GM18858 (cell line): ENCODE data around the gene PPP2R3A.

Experiments used
- ATAC-seq: cut with Tn5 transposase; IDR thresholded peaks from one replicate; pipeline ENCODE4 v1.9.1; 2021; ENCODE audit not compliant: unreplicated experiment

The PPP2R3A gene

DNA sequence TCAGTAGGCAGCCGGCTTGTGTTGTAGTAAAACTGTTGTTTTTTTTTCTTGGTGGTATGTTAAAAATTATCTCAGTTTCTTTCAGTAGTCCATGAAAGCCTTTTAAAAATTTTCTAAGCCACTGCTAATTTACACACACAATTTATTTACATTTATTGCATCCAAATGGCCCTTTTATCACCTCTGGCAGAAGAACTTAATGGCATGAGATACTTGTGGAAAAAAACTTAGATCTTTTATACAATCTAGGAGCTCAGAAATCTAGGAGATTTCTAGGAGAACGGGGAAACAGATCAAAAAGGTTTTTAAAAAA, 1.4 kb downstream of the PPP2R3A start:
- no peak for ATAC-seq

DNA sequence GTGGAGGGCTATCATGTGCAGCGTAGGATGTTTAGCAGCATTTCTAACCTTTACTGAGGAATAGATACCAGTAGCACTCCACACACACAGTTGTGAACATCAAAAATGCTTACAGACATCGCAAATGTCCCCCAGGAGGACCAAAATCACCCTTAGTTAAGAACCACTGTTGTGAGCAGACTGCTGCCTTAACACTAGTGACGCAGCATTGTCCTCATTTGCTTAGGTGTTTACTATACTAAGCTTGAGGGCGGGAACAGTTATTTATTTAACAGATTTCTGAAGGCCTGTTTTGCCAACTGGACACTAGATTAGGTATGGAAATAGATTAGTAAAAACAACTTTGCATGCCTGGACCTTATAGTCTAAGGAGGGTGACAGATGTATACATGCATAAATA, 2.3 kb downstream of the PPP2R3A start:
- no peak for ATAC-seq

DNA sequence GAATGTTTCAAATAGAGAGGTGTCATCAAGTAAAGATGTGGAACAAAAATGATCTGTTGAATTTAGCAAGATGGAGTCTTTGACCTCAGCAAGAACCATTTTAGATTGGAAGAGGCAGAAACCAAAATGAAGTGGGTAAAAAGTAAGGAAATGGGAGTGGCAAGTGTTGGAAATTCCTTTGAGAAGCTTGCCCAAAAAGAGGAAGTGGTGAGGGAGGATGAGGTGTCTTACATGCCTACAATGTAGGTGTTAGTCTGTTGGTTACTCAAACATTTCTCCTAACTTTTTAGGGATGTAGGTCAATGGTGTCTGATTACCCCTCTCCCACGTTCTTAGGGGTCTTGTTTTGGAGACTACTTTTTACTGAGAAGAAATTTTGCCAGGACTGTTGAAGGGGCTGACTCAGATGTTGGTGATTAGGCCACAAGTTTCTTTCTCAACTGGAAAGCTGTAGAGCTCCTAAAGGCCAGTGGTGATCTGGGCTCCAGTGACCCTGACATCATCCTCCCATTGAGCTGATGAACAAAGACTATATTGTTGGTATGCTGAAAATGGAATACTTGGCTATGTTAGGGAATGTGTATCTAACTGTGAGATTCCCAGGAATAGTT, 5.1 kb downstream of the PPP2R3A start:
- ATAC-seq: no peak

DNA sequence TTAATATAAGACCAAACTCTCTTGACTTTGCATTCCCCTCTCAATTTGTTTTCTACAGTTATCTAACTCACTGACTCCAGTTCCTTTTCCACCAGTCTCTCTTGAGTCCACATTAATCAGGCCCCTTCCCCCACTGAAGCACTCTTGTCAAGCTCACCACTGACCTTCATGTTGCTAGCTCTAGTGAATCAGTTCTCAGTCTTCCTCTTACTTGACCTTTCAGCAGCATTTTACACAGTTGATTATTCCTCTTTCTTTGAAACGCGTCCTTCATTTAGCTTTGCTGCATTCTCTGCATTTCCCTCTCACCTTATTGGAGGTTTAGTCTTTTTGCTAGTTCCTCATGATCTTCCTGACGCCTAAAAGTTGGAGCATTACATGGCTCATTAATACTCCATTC, 8.3 kb downstream of the PPP2R3A start:
- ATAC-seq: no peak

DNA sequence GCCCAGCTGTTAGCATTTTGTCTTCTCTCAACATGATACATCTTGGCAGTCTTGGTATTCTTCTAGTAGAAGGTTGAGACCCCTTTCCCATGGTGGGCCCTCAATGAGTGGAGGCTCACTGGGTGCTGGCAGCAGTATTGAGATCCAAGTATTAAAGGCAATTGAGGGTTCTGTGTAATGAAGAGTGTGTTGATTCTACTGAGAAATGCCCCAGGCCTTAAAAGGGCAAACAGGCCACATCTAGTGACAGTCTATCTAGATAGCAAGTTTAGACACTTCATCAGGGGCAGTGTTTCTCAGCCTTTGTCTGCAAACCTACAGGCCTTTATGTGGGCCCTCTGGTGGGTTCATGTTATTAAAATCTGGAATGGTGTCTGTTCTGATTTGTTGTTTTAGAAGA, 9.5 kb downstream of the PPP2R3A start:
- ATAC-seq: no peak

DNA sequence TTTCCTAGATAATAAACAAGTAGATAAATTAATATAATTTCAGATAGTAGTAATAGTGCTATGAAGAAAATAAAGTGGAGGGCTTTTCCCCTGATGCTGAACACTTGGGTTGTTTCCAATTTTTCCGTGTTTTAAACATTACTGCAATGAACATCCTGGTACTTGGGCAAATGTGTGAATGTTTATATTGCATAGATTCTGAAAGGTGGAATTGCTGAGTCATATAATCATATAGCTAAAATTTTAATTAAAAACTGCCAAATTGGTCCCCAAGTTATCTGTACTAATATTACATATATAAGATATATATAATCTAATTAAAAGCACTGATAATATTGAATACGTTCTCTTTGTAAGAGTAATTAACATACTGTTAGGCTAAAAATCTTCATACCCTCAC, 10.0 kb downstream of the PPP2R3A start:
- no peak for ATAC-seq

DNA sequence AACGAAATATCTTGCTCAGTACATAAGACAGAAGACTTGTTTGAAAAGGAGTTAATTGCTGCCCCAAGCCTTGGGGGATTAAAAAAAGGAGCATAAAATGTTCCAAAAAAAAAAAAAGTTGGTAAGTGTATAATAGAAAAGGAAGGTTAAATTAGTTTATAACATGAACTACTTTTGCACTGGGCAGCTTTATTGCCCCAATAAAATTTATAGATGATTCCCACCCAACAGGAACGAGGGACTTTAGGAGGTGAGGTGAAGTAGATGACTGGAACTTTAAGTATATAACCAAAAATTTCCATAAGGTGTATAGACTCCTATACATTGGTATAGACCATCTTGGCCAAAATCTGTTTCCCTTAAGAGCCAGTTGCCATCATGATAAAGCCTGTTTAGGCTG, 14.8 kb downstream of the PPP2R3A start:
- ATAC-seq: no peak

DNA sequence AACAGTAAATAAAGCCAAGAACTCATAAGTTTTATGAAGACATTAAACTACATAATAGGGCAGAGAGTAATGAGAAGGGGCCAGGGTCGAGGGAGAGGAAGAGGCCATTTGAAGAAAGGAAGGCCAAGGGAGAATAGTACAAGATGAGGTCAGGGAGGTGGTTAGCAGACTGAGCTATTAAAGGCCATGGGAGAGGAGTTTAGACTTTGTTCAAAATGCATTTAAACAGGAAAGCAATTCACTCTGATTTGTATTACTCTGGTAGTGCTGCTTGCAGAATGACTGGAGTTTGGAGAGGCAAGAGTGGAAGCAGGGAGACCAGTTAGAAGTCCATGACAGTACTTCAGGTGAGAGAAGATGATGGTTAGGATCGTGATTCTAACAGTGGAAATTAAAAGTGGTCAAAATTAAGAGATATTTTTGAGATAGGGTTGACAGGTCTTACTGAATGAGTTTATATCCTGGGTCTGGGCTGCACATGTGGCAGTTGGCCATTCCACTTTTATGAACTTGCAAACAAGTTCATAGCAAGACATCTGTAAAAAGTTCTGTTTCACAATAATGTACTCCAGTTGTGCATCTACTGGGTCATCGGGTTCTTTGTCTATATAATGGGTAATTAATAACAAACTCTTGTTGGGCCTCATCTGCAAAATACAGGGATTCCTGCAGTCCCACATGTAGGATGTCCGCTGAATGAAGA, 16.3 kb downstream of the PPP2R3A start:
- no peak for ATAC-seq

DNA sequence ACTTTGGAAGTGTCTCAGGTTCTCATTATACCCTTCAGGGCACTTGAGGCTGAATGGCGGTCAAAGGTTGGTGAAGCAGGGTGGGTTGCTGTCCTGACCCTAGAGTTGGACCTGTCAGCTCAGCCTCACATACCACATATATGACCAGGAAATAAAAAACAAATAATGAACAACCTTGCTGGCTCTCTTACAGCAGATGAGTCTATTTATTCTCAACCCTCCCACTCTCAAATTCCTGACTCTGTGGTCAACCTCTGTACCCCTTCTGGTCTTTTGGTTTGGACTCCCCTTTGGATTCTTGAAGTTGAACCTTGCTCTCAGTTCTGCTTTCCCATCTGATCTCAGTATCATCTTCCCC, 16.9 kb downstream of the PPP2R3A start:
- no peak for ATAC-seq

DNA sequence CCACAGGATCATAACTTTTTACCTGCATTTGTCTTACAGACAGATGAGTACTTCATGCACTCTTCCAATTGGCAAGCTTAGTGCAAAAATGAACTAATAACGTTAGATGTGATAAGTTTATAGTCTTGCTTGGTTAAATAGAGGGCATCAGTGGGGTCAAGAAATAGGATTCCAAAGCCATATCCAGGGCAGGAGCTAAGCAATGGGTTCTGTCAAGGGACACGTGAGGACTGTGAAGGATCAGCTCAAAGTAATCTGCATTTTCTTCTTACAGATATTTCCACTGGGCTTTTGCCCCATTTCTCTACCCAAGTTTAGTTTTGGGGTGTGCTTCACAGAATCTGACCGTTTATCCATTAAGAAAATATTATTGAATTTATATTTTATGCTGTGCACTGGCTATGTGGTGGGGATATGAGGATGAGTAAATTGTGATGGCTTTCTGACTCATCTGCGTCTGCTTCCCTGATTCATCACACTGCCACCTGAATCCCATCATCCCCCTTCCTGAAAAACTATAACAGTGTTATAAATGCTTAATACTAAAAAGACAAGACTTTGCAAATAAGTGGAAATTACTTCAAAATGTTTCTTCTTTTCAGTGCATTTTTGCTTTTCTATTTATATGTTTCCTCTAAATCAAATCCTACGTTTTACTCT, 17.5 kb downstream of the PPP2R3A start:
- no peak for ATAC-seq

DNA sequence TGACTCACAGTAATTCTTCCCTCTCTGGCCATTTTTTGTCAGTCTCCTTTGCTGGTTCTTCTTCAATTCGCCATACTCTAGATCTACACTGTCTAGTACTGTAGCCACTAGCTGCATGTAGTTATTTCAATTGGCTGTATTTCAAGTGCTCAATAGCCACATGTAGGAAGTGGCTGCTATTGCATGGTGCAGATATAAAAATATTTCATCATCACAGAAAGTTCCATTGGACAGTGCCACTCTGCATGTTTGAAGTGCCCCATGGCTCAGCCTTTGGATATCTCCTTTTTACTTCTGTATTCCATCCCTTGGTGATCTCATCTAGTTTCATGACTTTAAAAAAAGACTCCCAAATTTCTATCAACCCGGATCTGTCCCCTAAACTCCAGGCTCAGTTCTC, 22.1 kb downstream of the PPP2R3A start:
- no peak for ATAC-seq

DNA sequence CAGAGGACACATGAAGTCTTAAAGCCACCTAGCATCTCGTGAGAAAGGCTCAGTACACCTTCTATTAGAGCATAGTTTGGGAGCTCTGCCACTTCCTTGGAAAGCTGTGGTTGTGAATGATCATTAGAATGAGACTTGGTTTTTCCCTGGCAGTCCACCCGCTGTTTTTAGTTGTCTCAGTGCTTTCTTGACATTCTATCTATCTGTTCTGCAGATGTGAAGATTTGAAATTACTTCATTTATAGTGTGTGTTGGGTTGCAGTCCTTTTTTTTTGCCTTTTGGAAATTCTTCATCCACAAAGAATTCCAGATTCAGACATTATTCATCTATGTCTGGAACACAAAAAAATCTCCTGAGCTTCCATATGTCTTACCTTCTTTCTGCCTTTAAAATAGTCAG, 23.7 kb downstream of the PPP2R3A start:
- no peak for ATAC-seq

DNA sequence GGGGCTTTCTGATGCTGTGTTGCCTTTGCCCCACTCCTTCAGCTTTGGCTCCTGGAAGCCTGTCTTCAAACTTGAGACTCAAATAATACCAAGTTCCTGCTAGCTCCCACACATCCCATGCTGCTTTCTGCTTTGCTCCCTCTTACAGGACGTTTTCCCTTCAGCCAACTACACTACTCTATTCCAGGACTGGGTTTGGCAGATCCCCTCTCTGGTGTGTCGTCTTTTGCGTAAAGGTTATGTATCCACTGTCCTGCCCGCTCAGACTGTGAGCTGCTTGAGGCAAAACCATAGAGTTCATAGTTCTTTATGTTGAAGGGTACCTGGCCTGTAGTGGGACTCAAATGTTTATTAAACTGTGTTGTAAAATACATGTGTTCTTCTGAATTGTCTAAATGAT, 25.4 kb downstream of the PPP2R3A start:
- no peak for ATAC-seq

DNA sequence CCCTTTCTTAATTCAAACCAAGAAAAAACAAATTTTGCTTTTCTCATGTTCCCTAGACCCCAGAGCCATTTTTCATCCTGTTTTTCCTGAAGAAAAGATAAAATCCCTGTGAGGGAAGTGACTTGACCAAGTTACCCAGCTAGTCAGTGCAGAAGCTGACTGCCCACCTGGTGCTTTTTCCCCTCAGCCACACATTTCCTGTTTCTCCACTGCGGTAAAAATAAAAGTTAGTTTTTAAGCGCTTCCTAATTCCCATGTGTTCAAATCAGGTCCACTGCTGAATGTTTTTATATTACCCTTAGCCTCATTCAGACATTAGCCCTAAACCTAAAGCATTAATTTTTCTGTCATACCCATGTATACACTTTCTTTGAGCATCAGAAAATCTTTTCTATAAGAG, 26.1 kb downstream of the PPP2R3A start:
- ATAC-seq: no peak

DNA sequence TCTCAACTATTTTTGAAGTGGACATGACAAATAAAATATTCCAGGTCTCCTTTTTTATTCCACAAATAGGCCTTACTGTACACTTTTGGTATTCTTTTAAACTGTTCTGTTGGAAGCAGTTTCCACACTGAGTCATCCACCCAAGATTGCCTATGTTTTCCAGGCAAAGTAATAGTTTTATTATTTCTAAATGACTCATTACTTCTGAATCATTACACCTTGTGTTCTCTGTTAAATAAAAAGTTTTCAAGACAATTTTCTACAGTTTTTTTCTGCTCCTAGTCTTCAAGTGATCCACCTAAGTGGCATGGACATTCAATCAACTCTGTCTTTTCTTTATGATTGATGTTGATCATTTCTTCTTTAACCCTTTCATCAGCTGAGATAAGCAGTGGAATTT, 26.5 kb downstream of the PPP2R3A start:
- no peak for ATAC-seq

DNA sequence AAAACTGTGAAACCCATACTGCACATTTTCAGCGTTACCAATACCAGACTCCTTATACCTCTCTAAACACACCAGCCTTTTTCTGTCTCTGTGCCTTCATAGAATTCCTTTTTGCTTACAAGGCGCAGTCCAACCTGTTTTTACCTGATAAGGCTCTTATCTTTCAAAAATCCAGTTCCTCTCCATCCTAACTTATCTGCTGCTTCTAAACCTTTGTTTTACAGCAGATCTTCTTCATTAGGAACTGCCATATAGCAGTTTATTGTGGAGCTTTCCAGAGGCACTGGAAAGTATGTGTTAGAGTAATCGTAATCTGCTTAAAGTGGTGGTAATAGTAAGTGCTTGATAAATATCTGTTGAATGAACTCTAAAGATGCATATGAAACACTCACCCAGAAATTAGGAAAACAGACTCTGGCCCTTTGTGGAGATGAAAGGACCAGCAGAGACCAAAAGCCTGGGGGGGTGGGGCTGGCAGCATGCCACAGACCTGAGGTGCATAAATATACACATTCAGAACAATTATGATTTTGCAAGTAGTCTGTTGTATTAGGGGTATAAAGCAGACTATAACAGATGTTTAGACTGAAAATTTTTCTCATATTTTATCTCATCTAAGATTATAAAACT, 29.3 kb downstream of the PPP2R3A start:
- ATAC-seq: no peak

DNA sequence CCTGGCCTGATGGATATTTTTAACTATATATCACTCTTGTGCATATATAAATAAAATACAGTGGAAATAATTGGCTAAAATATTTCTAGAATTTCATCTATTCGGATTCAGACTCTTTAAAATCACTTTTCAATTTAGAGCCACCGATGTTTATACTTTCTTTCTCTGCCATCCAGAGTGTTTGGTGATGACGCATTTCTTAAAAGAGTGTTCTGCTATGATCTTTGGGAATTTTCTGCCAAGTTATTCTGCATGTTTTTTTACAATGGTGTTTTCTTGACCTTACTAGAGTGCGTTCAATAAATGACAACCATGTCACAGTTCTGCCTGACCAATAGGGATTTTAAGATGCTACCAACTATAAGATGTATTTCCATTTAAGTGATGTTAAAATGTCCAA, 30.2 kb downstream of the PPP2R3A start:
- no peak for ATAC-seq

DNA sequence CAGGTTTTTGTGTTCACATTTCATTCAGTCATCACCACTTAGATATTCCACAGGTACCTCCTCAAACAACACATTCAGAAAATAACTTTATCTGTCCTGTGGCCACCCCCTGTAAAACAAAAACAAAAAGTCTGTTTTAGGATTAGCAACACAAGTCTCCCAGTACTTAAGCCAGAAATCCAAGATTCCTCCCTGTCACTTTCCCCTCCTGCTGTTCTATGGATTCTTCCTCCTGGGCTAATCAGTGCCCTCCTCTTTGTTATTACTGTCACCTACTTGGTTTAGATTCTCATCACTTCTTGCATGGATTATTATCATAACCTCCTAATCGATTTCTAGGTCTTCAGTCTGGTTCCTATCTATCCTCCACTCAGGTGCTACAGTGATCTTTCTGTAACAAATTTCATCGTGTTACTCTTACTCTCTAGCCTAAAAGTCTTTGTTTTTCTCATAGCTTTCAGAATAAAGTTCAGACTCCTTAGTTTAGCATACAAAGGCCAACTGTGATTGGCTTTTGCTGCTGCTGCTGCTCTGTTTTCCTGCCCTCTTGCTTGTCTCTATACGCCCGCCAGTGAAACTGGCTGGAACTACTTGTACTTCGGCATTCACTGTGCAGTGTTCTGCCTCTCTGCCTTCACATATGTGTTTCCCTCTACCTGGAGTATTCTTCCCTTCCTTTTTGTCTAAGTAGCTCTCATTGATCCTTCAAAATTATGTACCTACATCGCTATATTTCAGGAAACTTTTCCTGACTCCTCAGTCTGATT, 32.2 kb downstream of the PPP2R3A start:
- no peak for ATAC-seq

DNA sequence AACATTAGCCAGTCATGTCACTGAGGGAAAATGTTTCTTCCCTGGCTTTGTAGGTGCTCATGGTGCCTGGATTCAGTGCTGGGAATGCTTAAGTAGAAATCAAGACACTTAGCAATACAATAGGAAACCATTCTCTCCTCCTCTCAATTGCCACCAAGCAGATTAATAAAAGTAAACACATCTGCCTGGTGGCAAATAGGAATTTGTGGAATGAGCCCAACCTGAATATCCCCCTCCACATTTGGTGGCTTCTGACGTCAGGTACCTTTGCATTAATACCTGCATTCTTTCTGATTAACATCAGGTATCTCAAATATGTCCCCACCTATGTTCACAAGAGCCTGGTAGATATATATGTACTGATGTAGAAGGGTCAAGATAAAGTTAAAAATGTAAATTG, 42.7 kb downstream of the PPP2R3A start:
- no peak for ATAC-seq

DNA sequence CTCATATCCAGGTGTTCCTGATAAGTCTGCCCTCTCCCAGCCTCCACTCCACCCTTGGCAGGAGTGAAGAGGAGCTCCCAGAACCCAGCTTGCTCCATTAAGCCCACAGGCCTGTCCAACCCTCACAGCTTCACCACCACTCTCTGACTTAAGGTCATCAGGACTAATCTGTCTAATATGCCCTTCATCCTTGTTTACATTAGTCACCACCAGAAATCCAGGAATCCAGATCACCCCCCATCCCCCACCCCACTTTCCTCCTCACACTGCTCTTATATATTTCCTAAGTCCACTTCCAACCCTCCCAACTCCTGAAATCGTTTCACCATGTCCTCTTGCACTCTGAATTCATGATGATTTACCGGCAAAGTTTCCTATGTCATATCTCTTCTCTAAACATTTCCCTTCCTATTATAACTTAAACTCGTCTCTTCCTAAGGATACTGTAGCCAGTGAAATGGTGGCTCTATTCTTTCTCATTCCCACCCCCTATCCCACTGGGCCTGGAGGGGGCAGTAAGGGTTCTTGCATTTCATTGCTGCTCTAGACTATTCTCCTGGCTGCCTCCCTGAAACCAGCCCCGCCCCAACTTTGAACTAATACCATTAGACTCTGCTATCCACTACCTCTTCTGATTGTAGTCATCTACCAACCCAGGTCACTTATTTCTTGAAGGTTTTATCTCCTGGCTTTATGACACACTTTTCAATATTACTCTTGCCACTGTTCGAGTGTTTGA, 43.4 kb downstream of the PPP2R3A start:
- no peak for ATAC-seq

DNA sequence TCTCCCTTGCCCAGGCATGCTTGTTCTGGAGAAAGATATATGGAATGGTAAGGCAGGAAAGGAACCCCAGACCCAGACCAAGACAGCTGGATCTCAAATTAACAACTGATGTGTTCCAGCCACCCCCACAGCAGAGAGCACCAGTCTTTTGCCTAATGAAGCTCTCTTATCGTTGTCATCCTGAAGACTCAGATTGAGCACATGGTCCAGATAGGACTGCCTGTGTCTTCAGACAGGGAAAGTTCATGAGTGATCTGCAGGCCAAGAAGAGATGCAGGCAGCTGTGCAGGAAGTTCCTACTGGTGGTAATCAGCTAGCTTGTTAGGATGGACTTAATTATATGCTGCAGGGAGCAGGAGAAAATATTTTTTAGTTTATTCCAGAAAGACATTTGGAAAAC, 53.3 kb downstream of the PPP2R3A start:
- ATAC-seq: no peak
